GM12872 (cell line): ENCODE data around the gene DPP6.

Experiments
- CTCF ChIP-seq: IDR thresholded peaks from 3 replicates; pipeline ENCODE4 v1.5.1; 2011; ENCODE audit warnings: low read depth, mild to moderate bottlenecking, low read length, moderate library complexity; ENCODE audit not compliant: insufficient read depth

DPP6 gene

GRCh38 chr7:154598864-154599263, 546.7 kb downstream of the DPP6 start:
- TF ChIP-seq CTCF = no peak

DNA sequence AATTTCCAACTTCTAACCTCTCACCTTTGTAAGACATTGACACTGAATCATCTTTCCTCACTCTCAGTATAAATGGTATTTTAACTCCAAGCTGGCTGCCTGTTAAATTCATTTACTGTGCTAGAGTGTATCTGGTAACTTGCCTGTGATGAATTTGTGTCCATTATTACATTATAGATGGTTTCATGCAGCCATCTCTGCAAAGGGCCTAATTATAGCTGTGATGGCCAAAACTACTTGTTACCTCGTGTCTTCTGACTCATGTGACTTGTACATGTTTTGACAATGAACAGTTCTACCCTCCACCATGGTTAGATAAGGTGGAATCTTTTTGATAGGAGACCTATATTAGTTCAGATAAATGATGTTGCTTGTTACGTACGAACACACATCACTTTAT, 558.7 kb downstream of the DPP6 start:
- no peak for TF ChIP-seq CTCF

GRCh38 chr7:154613811-154614210, 561.6 kb downstream of the DPP6 start:
- no peak for TF ChIP-seq CTCF

DNA sequence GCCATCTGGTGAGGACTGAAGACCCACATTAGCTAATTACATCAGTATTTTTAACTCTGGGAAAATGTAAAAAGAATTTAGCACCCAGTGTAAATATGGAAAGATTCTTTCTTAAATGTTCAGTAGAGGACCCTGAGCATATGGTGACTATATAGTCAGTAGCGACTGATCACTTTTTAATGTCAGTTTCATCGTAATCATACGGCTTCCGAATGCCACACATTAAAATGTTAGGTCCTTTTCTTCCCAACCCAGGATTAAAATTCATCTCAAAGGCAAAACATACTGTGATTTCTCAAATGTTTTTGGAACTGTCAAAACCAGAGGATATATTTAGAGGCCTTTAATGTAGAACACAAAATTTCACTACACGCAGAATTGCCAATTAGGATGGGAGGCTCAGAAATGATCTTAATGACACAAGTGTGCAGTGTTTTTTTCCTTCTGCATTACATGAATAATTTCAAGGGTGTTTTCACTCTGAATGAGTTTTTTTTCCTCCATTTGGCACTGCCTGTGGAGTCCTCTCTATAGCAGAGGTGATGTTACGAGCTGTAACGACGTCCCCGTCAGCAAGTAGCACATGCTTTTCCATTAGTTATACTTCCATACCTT, 568.0 kb downstream of the DPP6 start:
- TF ChIP-seq CTCF = no peak

- no peak for TF ChIP-seq CTCF
These were observed 571.2 kb downstream of the DPP6 start for GRCh38 chr7:154623399-154623798.

GRCh38 chr7:154627646-154628290, 575.6 kb downstream of the DPP6 start:
- TF ChIP-seq CTCF = no peak

DNA sequence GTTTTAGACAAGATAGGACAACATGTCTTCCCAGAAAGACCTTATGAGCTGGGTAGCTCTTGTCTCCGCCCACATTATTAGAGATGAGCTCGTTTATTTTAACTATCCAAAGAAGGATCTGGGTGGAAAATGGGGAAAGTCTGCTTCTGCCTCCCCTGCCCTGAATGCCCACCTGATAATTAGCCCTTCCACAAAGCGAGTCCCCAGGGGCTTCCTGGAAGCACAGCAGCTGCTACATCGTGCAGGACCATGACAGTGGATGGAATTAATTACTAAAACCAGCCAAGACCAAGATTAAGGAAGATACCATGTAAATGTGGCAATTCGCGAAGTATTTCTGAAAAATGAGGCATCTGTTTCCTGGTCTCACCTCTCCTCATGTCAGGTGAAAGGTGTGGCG, 576.4 kb downstream of the DPP6 start:
- no peak for TF ChIP-seq CTCF
